DND-41 (cell line): ENCODE results near the gene TMEM91.

Experiments used
- CTCF ChIP-seq: IDR thresholded peaks from 2 replicates; pipeline ENCODE4 v1.5.1; 2012; ENCODE audit warnings: borderline replicate concordance, low read length, moderate library complexity, mild to moderate bottlenecking; ENCODE audit not compliant: poor library complexity, severe bottlenecking; ENCODE audit errors: extremely low read depth
- EZH2 ChIP-seq: IDR thresholded peaks from 3 replicates; pipeline ENCODE4 v1.6.1; 2012; ENCODE audit warnings: borderline replicate concordance, low read depth, mild to moderate bottlenecking, moderate library complexity, low read length, inconsistent platforms; ENCODE audit not compliant: severe bottlenecking

GRCh38 chr19:41363371-41363752, 13.0 kb upstream of the TMEM91 start:
- no peak for TF ChIP-seq EZH2
- no peak for TF ChIP-seq CTCF
